SH-SY5Y (cell line): Measurements from ENCODE around the gene ULK4.

Source experiments
- GATA2 ChIP-seq: IDR thresholded peaks from 2 replicates; pipeline ENCODE4 v1.6.1; 2011; ENCODE audit warnings: mild to moderate bottlenecking, low read depth, low read length
- GATA3 ChIP-seq: IDR thresholded peaks from 2 replicates; pipeline ENCODE4 v1.6.1; 2011; ENCODE audit warnings: low read depth, mild to moderate bottlenecking, low read length, moderate library complexity

DNA sequence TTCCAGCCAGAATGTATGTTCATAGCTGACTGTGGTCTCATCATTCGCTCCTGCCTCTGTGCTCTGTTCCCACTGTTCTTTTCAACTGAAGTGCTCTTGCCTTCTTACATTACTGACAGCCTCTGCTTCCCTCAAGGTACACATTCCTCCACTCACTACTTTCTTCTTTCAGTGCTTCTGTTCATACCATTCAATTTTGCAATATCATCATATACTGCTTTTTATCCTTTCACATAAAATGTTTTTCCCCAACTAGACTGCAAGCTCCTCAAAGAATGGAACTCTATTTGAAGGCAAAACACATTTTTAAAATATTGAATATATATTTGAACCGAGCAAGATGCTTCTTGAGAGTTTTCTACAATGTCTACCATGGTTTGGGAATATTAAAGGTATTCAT lies 471.5 kb downstream of the ULK4 start:
- TF ChIP-seq GATA2 = no peak
- no peak for TF ChIP-seq GATA3
